Esophagus muscularis mucosa (tissue), 3 donors: ENCODE measurements around the gene RNGTT.

Experiments used
- CTCF ChIP-seq, 3 experiments: fragments of 200-600 bp in 2 of 3; fragments of 450-650 bp in 1 of 3; sonication (generic) in 2 of 3; IDR thresholded peaks; one replicate each; pipeline ENCODE4 v1.5.1; 2017 to 2019; ENCODE audit warnings: antibody characterized with exemption in 3 of 3, mild to moderate bottlenecking in 2 of 3, moderate library complexity in 1 of 3
- POLR2A ChIP-seq: fragments of 450-650 bp; IDR thresholded peaks from one replicate; pipeline ENCODE4 v1.6.1; 2017; ENCODE audit warnings: antibody characterized with exemption, moderate library complexity, mild to moderate bottlenecking, low read depth

- TF ChIP-seq CTCF (IDR thresholded peaks at IDR 0.05) = no peak
- TF ChIP-seq POLR2A = no peak
These were observed 48.4 kb downstream of the RNGTT start for GRCh38 chr6:88914895-88915598.
